Liver (tissue), 9 donors: ENCODE results near the gene NCAPD2. TPM values are rescaled to one million over a fixed set of nuclear protein-coding genes. Genes with fewer than 3 reads are reported as not detected.

ENCODE experiments used
- DNase-seq: peaks from one replicate; pipeline ENCODE4 v3.0.0-alpha.2; 2017; ENCODE audit warnings: low spot score
- H3K27ac ChIP-seq, 2 donors: one replicate each; pipeline ENCODE4 v1.7.0; 2013; ENCODE audit warnings: inconsistent platforms in 2 of 2, low read length in 2 of 2, control low read depth in 1 of 2, low read depth in 1 of 2, mild to moderate bottlenecking in 1 of 2
- H3K27me3 ChIP-seq, 4 donors: one replicate each; pipeline versions ENCODE4 v1.6.1 to v1.7.0; 2013; ENCODE audit warnings: low read length in 3 of 4, inconsistent platforms in 1 of 4, mild to moderate bottlenecking in 1 of 4, moderate library complexity in 1 of 4; ENCODE audit not compliant: control insufficient read depth in 4 of 4, insufficient read depth in 4 of 4
- H3K36me3 ChIP-seq, 4 donors: one replicate each; pipeline versions ENCODE4 v1.6.1 to v1.7.0; 2013; ENCODE audit warnings: low read length in 3 of 4, mild to moderate bottlenecking in 3 of 4, low read depth in 1 of 4, moderate library complexity in 1 of 4; ENCODE audit not compliant: control insufficient read depth in 4 of 4, insufficient read depth in 3 of 4
- H3K4me1 ChIP-seq, 4 donors: one replicate each; pipeline versions ENCODE4 v1.6.1 to v1.7.0; 2013; ENCODE audit warnings: low read length in 3 of 4, mild to moderate bottlenecking in 3 of 4, moderate library complexity in 1 of 4; ENCODE audit not compliant: control insufficient read depth in 4 of 4, insufficient read depth in 4 of 4
- H3K4me3 ChIP-seq, 3 donors: one replicate each; pipeline versions ENCODE4 v1.6.1 to v1.7.0; 2013; ENCODE audit warnings: low read length in 3 of 3, control low read depth in 1 of 3, low read depth in 1 of 3, mild to moderate bottlenecking in 1 of 3
- H3K9ac ChIP-seq, 2 donors: one replicate each; pipeline ENCODE4 v1.7.0; 2013; ENCODE audit warnings: low read length in 2 of 2, mild to moderate bottlenecking in 2 of 2, moderate library complexity in 2 of 2, control low read depth in 1 of 2, low read depth in 1 of 2
- H3K9me3 ChIP-seq, 4 donors: one replicate each; pipeline versions ENCODE4 v1.6.1 to v1.7.0; 2013; ENCODE audit warnings: low read length in 3 of 4; ENCODE audit not compliant: control insufficient read depth in 4 of 4
- EGR1 ChIP-seq, 2 donors: IDR thresholded peaks; 2 replicates each; pipeline ENCODE4 v1.6.1; 2016 to 2018; ENCODE audit warnings: antibody characterized with exemption in 2 of 2, low read depth in 2 of 2
- FOXA1 ChIP-seq: IDR thresholded peaks from 2 replicates; pipeline ENCODE4 v1.6.1; 2016; ENCODE audit warnings: antibody characterized with exemption
- FOXA2 ChIP-seq: IDR thresholded peaks from 2 replicates; pipeline ENCODE4 v1.6.1; 2016; ENCODE audit warnings: antibody characterized with exemption
- GABPA ChIP-seq, 2 donors: IDR thresholded peaks in 1 of 2; conservative IDR thresholded peaks in 1 of 2; 2 replicates each; pipeline ENCODE4 v1.6.1; 2016; ENCODE audit warnings: antibody characterized with exemption in 2 of 2, mild to moderate bottlenecking in 1 of 2, moderate library complexity in 1 of 2
- HNF4A ChIP-seq, 2 donors: conservative IDR thresholded peaks; 2 replicates each; pipeline ENCODE4 v1.6.1; 2016; ENCODE audit warnings: antibody characterized with exemption in 2 of 2, mild to moderate bottlenecking in 2 of 2
- HNF4G ChIP-seq: IDR thresholded peaks from 2 replicates; pipeline ENCODE4 v1.6.1; 2016; ENCODE audit warnings: antibody characterized with exemption
- JUND ChIP-seq, 2 donors: IDR thresholded peaks; 2 replicates each; pipeline ENCODE4 v1.6.1; 2016; ENCODE audit warnings: antibody characterized with exemption in 2 of 2
- NR2F2 ChIP-seq: IDR thresholded peaks from 2 replicates; pipeline ENCODE4 v1.6.1; 2016; ENCODE audit warnings: antibody characterized with exemption
- RAD21 ChIP-seq, 2 donors: IDR thresholded peaks; 2 replicates each; pipeline ENCODE4 v1.6.1; 2016; ENCODE audit warnings: antibody characterized with exemption in 2 of 2, mild to moderate bottlenecking in 2 of 2
- RXRA ChIP-seq, 2 donors: IDR thresholded peaks; 2 replicates each; pipeline ENCODE4 v1.6.1; 2017 to 2018; ENCODE audit warnings: antibody characterized with exemption in 2 of 2, mild to moderate bottlenecking in 1 of 2
- SP1 ChIP-seq: IDR thresholded peaks from 2 replicates; pipeline ENCODE4 v1.6.1; 2018; ENCODE audit warnings: antibody characterized with exemption, mild to moderate bottlenecking
- TAF1 ChIP-seq: conservative IDR thresholded peaks from 2 replicates; pipeline ENCODE4 v1.6.1; 2016; ENCODE audit warnings: antibody characterized with exemption, mild to moderate bottlenecking
- YY1 ChIP-seq: IDR thresholded peaks from 2 replicates; pipeline ENCODE4 v1.6.1; 2016; ENCODE audit warnings: antibody characterized with exemption, mild to moderate bottlenecking
- WGBS: extraction: QIAGEN DNeasy Blood & Tissue Kit; methylation state at CpG from one replicate; pipeline ENCODE4 v1.1.7; 2013; 5-methylcytosine and 5-hydroxymethylcytosine counted together
- polyA plus RNA-seq, 2 donors: library from polyadenylated mRNA; stranded (reverse) in 1 of 2; unstranded in 1 of 2; fragments of 200-250 nt in 1 of 2; fragments of >200 nt in 1 of 2; fragmentation: Nextera tagmentation in 1 of 2; extraction: Ambion mirVana in 1 of 2; gene quantifications; one replicate each; pipeline versions ENCODE4 v1.2.1 to v1.2.3, GENCODE V29; 2013 to 2015
- total RNA-seq, 2 donors: library from RNA; depleted of rRNA; stranded (reverse); fragments of >200 nt; gene quantifications; one replicate each; pipeline ENCODE4 v1.2.3, GENCODE V29; 2014
- TF ChIP-seq, protein P1 (sequence below): IDR thresholded peaks from 2 replicates; pipeline ENCODE4 v1.6.1; 2016; ENCODE audit warnings: antibody characterized with exemption
- TF ChIP-seq, protein P2 (sequence below): IDR thresholded peaks from 2 replicates; pipeline ENCODE4 v1.6.1; 2016; ENCODE audit warnings: antibody characterized with exemption
- TF ChIP-seq, protein P3 (sequence below): fragments of 150-350 bp; IDR thresholded peaks from 2 replicates; pipeline ENCODE4 v1.5.1; 2017; ENCODE audit warnings: improper control_type of control experiment, low read depth, low read length; ENCODE audit not compliant: missing input control
- TF ChIP-seq, protein P4 (sequence below): IDR thresholded peaks from 2 replicates; pipeline ENCODE4 v1.6.1; 2016; ENCODE audit warnings: antibody characterized with exemption, mild to moderate bottlenecking
- donor health status: healthy.
- donor health status: healthy.
- donor health status: healthy.
- donor health status: healthy.
- donor health status: healthy.

Gene NCAPD2
- total and polyA plus RNA-seq, 4 donors: 2.0 to 55.1 (median 7.4) TPM

DNA sequence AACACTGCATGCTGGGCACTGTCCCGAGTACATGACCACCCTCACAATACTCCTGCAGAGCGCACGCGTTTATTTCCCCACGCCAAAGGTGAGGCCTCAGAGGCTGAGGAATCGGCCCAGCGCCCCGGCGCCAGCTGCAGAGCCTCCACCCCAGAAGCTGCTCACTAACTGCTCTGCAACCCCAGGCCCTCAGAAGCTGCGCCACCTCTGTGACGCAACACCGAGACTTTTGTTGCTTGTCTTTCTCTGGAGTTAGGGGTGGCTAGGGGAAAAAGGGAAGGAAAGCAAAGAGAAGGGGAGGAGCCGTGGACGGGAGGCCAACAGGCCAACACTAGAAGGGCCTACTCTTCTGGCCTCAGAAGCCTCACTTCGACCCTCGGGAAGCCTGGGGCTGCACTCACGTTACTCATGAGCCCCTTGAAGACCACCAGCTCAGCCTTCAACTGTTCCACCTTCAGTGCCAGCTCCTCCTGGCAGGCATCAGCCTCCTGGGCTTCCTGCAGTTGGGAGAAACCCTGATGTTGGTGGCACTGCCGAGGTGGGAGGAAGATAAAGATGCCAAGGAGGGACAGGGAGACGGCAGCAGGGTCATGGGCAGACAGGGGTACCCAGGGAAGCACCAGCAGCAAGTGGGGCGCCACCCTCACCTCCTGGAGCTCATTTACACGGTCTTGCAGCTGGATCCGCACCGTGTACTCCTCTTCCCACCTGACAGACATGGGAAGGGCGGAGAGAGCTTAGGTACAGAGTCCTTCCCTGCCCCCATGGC, 56.6 kb downstream of the NCAPD2 start:
- no peak overlapping the region for H3K9ac ChIP-seq
- 89% methylated on average over 24 of the region's 24 CpGs for WGBS
- no peak for TF ChIP-seq HNF4A (conservative IDR thresholded peaks at IDR 0.05)
- TF ChIP-seq, protein P1, sequence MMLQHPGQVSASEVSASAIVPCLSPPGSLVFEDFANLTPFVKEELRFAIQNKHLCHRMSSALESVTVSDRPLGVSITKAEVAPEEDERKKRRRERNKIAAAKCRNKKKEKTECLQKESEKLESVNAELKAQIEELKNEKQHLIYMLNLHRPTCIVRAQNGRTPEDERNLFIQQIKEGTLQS: no peak
- TF ChIP-seq, protein P2, sequence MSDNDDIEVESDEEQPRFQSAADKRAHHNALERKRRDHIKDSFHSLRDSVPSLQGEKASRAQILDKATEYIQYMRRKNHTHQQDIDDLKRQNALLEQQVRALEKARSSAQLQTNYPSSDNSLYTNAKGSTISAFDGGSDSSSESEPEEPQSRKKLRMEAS: no peak
- no peak for TF ChIP-seq FOXA1
- no peak for TF ChIP-seq TAF1
- H3K4me1 ChIP-seq: peaks cover 0 to 40% (median 29%) of the 10 kb centered on the region in 4 donors
- H3K27ac ChIP-seq: peak overlapping the region in 1 of 2 donors; percentile 58
- no peaks in the 10 kb centered on the region for H3K27me3 ChIP-seq
- DNase-seq: no peak
- no peak overlapping the region for H3K4me3 ChIP-seq
- no peaks in the 10 kb centered on the region for H3K9me3 ChIP-seq
- H3K36me3 ChIP-seq: peaks cover 3 to 23% (median 18%) of the 10 kb centered on the region in 4 donors

DNA sequence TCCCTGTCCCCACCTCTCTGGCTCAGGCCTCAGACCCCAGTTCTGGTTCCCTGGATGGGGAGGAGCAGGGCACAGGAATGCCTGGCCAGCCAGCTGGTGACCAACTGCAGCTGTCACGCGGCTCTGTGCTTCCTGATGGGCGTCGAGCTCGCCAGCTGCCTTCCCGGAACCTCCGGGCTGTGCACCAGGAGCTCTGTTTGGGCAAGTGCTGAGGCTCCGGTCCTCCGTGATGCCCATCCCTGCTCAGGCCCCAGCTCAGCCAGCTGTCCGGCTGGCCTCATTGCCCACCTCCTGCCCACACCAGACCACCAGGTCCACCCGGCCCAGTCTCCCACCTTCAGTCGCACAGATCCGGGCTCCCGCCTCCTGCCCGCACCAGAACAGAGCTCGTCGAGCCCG, 57.2 kb downstream of the NCAPD2 start:
- H3K27me3 ChIP-seq: no peaks in the 10 kb centered on the region
- no peak for TF ChIP-seq YY1
- TF ChIP-seq, protein P3, sequence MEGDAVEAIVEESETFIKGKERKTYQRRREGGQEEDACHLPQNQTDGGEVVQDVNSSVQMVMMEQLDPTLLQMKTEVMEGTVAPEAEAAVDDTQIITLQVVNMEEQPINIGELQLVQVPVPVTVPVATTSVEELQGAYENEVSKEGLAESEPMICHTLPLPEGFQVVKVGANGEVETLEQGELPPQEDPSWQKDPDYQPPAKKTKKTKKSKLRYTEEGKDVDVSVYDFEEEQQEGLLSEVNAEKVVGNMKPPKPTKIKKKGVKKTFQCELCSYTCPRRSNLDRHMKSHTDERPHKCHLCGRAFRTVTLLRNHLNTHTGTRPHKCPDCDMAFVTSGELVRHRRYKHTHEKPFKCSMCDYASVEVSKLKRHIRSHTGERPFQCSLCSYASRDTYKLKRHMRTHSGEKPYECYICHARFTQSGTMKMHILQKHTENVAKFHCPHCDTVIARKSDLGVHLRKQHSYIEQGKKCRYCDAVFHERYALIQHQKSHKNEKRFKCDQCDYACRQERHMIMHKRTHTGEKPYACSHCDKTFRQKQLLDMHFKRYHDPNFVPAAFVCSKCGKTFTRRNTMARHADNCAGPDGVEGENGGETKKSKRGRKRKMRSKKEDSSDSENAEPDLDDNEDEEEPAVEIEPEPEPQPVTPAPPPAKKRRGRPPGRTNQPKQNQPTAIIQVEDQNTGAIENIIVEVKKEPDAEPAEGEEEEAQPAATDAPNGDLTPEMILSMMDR: no peak
- TF ChIP-seq EGR1 (IDR thresholded peaks at IDR 0.05; ENCODE audit: low read depth in 2 of 2): no peak
- no peak for TF ChIP-seq JUND (IDR thresholded peaks at IDR 0.05)
- no peak for TF ChIP-seq HNF4G
- no peak for TF ChIP-seq RXRA (IDR thresholded peaks at IDR 0.05)
- TF ChIP-seq FOXA1: no peak
- TF ChIP-seq, protein P4, sequence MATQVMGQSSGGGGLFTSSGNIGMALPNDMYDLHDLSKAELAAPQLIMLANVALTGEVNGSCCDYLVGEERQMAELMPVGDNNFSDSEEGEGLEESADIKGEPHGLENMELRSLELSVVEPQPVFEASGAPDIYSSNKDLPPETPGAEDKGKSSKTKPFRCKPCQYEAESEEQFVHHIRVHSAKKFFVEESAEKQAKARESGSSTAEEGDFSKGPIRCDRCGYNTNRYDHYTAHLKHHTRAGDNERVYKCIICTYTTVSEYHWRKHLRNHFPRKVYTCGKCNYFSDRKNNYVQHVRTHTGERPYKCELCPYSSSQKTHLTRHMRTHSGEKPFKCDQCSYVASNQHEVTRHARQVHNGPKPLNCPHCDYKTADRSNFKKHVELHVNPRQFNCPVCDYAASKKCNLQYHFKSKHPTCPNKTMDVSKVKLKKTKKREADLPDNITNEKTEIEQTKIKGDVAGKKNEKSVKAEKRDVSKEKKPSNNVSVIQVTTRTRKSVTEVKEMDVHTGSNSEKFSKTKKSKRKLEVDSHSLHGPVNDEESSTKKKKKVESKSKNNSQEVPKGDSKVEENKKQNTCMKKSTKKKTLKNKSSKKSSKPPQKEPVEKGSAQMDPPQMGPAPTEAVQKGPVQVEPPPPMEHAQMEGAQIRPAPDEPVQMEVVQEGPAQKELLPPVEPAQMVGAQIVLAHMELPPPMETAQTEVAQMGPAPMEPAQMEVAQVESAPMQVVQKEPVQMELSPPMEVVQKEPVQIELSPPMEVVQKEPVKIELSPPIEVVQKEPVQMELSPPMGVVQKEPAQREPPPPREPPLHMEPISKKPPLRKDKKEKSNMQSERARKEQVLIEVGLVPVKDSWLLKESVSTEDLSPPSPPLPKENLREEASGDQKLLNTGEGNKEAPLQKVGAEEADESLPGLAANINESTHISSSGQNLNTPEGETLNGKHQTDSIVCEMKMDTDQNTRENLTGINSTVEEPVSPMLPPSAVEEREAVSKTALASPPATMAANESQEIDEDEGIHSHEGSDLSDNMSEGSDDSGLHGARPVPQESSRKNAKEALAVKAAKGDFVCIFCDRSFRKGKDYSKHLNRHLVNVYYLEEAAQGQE: no peak
- TF ChIP-seq, protein P1: no peak
- no peak for TF ChIP-seq FOXA2
- no peak for TF ChIP-seq SP1
- TF ChIP-seq, protein P2: no peak
- no peak for TF ChIP-seq NR2F2
- TF ChIP-seq RAD21 (IDR thresholded peaks at IDR 0.05): no peak
- TF ChIP-seq GABPA (IDR thresholded peaks at IDR 0.05 in 1 of 2, conservative IDR thresholded peaks at IDR 0.05 in 1 of 2): no peak
- no peak for TF ChIP-seq TAF1
- H3K4me1 ChIP-seq: peaks cover 0 to 46% (median 31%) of the 10 kb centered on the region in 4 donors
- no peak overlapping the region for H3K4me3 ChIP-seq
- H3K36me3 ChIP-seq: peaks cover 3 to 22% (median 15%) of the 10 kb centered on the region in 4 donors
- WGBS: 83% methylated on average over 18 of the region's 18 CpGs
- no peak overlapping the region for H3K9ac ChIP-seq
- H3K27ac ChIP-seq: peak overlapping the region; percentile 58 to 63
- DNase-seq: no peak
- H3K9me3 ChIP-seq: no peaks in the 10 kb centered on the region
